ENCODE data around the gene MYO5A. TPM values are rescaled to one million over a fixed set of nuclear protein-coding genes. Genes with fewer than 3 reads are reported as not detected.

The MYO5A gene
- total RNA-seq, 1 donor, result 54.3 TPM

DNA sequence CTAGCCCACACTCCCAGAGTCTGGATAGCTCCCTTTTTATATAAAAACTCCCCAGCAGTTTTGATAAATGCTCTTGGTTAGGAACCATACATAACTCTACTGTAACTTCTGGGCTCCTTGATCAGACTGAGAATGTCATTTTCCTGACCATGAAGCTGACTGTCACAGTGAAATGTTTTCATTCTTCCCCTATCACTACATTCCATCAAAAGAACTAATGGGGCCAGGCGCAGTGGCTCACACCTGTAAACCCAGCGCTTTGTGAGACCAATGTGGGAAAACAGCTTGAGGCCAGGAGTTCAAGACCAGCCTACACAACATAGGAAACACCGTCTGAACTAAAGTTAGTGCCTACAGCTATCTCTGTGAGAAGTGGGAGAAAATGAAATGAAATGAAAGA lies 160.3 kb downstream of the MYO5A start:
- no peaks in the 10 kb centered on the region for H3K4me1 ChIP-seq (ENCODE audit: insufficient read depth, low read length)
- DNase-seq (ENCODE audit: insufficient read length, low spot score, missing footprints), result no peak
- no peak overlapping the region for H3K27ac ChIP-seq (ENCODE audit: low read depth, low read length)
- H3K4me3 ChIP-seq (ENCODE audit: insufficient read depth, low read length), result no peak overlapping the region
- H3K9me3 ChIP-seq (ENCODE audit: low read depth, low read length), result no peaks in the 10 kb centered on the region
- no peaks in the 10 kb centered on the region for H3K27me3 ChIP-seq (ENCODE audit: insufficient read depth, low read length)
- H3K79me2 ChIP-seq (ENCODE audit: insufficient read depth, low read length), result no peaks in the 10 kb centered on the region
- TF ChIP-seq, protein P1, sequence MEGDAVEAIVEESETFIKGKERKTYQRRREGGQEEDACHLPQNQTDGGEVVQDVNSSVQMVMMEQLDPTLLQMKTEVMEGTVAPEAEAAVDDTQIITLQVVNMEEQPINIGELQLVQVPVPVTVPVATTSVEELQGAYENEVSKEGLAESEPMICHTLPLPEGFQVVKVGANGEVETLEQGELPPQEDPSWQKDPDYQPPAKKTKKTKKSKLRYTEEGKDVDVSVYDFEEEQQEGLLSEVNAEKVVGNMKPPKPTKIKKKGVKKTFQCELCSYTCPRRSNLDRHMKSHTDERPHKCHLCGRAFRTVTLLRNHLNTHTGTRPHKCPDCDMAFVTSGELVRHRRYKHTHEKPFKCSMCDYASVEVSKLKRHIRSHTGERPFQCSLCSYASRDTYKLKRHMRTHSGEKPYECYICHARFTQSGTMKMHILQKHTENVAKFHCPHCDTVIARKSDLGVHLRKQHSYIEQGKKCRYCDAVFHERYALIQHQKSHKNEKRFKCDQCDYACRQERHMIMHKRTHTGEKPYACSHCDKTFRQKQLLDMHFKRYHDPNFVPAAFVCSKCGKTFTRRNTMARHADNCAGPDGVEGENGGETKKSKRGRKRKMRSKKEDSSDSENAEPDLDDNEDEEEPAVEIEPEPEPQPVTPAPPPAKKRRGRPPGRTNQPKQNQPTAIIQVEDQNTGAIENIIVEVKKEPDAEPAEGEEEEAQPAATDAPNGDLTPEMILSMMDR (IDR thresholded peaks at IDR 0.05; ENCODE audit: extremely low read depth, low read depth, low read length), result no peak
- H2AFZ ChIP-seq (ENCODE audit: low read length), result no peak overlapping the region
- H4K20me1 ChIP-seq (ENCODE audit: insufficient read depth, low read length), result no peaks in the 10 kb centered on the region
- peaks cover 5% of the 10 kb centered on the region for H3K36me3 ChIP-seq (ENCODE audit: insufficient read depth, low read length)
- H3K4me2 ChIP-seq (ENCODE audit: insufficient read depth, low read length), result no peak overlapping the region

DNA sequence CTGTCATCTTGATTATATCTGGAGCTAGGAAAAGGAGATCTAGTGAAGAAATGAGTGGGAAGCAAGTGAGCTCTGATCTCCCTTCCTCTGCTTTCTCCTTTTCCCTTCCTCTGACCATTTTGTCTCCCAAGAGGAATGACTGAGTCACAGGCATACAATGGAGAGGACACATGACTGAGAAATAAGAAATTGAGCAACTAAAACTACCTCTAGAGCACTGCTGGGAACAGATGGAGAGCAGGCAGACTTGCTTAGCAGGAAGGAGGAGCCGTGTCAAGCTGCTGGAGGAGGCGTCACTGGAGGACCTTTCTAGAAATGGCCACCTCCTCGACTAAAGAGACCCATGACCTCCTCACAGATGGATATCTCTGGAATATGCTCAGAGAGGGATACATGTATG lies 166.2 kb downstream of the MYO5A start:
- Histone ChIP-seq H3K4me1 (ENCODE audit: insufficient read depth, low read length) (peaks cover 10% of the 10 kb centered on the region), H4K20me1 (ENCODE audit: insufficient read depth, low read length) (no peaks in the 10 kb centered on the region), H2AFZ (ENCODE audit: low read length) (no peak overlapping the region), H3K36me3 (ENCODE audit: insufficient read depth, low read length) (peaks cover 5% of the 10 kb centered on the region), H3K4me3 (ENCODE audit: insufficient read depth, low read length) (no peak overlapping the region), H3K9me3 (ENCODE audit: low read depth, low read length) (no peaks in the 10 kb centered on the region), H3K79me2 (ENCODE audit: insufficient read depth, low read length) (no peaks in the 10 kb centered on the region), H3K27me3 (ENCODE audit: insufficient read depth, low read length) (no peaks in the 10 kb centered on the region), H3K4me2 (ENCODE audit: insufficient read depth, low read length) (no peak overlapping the region), H3K27ac (ENCODE audit: low read depth, low read length) (no peak overlapping the region)
- TF ChIP-seq, protein P1 (IDR thresholded peaks at IDR 0.05; ENCODE audit: extremely low read depth, low read depth, low read length), result no peak
- DNase-seq (ENCODE audit: insufficient read length, low spot score, missing footprints), result no peak

DNA sequence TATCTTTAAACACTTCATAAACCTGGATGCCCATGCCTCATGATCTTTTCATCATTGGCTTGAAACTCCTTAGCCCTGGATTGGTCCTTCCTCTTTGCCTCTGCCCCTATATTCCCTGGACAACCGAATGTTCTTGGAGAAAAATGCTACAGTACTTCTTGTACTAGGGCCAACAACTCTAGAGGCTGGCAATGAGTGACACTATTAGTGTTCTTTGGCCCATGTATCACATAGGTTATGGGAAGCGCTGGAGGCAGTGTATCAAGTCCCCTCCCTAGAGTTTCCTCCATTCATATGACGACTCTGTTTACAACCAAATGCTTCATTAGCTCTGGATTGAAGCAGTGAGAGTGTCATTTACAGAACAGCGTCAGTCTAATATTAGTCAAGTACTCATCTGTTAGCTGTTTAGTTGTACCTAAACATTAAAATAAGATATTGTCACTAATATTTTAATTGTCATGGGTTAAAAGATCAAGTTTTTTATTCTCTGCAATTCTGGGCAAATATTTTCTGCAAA lies 166.6 kb downstream of the MYO5A start:
- TF ChIP-seq, protein P1 (IDR thresholded peaks at IDR 0.05; ENCODE audit: extremely low read depth, low read depth, low read length), result no peak
- no peak overlapping the region for H3K4me2 ChIP-seq (ENCODE audit: insufficient read depth, low read length)
- H3K36me3 ChIP-seq (ENCODE audit: insufficient read depth, low read length), result peaks cover 5% of the 10 kb centered on the region
- DNase-seq (ENCODE audit: insufficient read length, low spot score, missing footprints), result no peak
- no peaks in the 10 kb centered on the region for H3K79me2 ChIP-seq (ENCODE audit: insufficient read depth, low read length)
- no peaks in the 10 kb centered on the region for H3K9me3 ChIP-seq (ENCODE audit: low read depth, low read length)
- H3K4me3 ChIP-seq (ENCODE audit: insufficient read depth, low read length), result no peak overlapping the region
- no peaks in the 10 kb centered on the region for H3K27me3 ChIP-seq (ENCODE audit: insufficient read depth, low read length)
- H4K20me1 ChIP-seq (ENCODE audit: insufficient read depth, low read length), result no peaks in the 10 kb centered on the region
- H2AFZ ChIP-seq (ENCODE audit: low read length), result no peak overlapping the region
- no peak overlapping the region for H3K27ac ChIP-seq (ENCODE audit: low read depth, low read length)
- H3K4me1 ChIP-seq (ENCODE audit: insufficient read depth, low read length), result peaks cover 10% of the 10 kb centered on the region

DNA sequence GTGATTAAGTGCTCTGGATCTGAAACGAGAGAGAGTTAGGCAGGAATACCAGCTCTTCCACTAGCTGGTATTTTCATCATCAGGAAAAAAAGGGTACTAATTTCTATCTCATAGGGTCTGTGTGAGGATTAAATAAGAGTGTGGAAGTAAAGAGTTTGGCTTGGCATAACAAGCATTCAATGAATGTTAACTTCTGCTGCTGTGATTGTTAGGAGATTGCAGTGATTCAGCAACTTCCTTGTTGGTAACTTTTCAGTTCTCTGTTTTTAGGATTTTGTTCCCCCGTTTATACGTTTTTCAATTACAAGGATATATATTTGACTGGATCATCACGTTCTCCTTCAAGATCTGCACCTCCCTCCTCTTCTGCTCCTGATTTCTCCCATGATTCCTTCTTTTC lies 167.2 kb downstream of the MYO5A start:
- no peak for DNase-seq (ENCODE audit: insufficient read length, low spot score, missing footprints)
- Histone ChIP-seq H3K4me1 (ENCODE audit: insufficient read depth, low read length) (peaks cover 10% of the 10 kb centered on the region), H3K79me2 (ENCODE audit: insufficient read depth, low read length) (no peaks in the 10 kb centered on the region), H3K9me3 (ENCODE audit: low read depth, low read length) (no peaks in the 10 kb centered on the region), H3K27ac (ENCODE audit: low read depth, low read length) (no peak overlapping the region), H3K4me2 (ENCODE audit: insufficient read depth, low read length) (no peak overlapping the region), H2AFZ (ENCODE audit: low read length) (no peak overlapping the region), H4K20me1 (ENCODE audit: insufficient read depth, low read length) (no peaks in the 10 kb centered on the region), H3K4me3 (ENCODE audit: insufficient read depth, low read length) (no peak overlapping the region), H3K27me3 (ENCODE audit: insufficient read depth, low read length) (no peaks in the 10 kb centered on the region), H3K36me3 (ENCODE audit: insufficient read depth, low read length) (peaks cover 5% of the 10 kb centered on the region)
- TF ChIP-seq, protein P1 (IDR thresholded peaks at IDR 0.05; ENCODE audit: extremely low read depth, low read depth, low read length), result no peak
